Prostate gland (tissue), 2 donors: Measurements from ENCODE around the gene A1BG.

Experiments
- POLR2A ChIP-seq: fragments of 450-650 bp; IDR thresholded peaks from one replicate; pipeline ENCODE4 v1.6.1; 2016; ENCODE audit warnings: antibody characterized with exemption, mild to moderate bottlenecking
- POLR2AphosphoS5 ChIP-seq: sonication (generic); formaldehyde crosslinking; IDR thresholded peaks from one replicate; pipeline ENCODE4 v1.6.1; 2017; ENCODE audit warnings: antibody characterized with exemption
- TF ChIP-seq, protein P1 (sequence below), 4 experiments: fragments of 200-600 bp in 2 of 4; fragments of 450-650 bp in 2 of 4; sonication (generic) in 2 of 4; IDR thresholded peaks; 1 replicate in 3 of 4; 2 replicates in 1 of 4; pipeline ENCODE4 v1.5.1; 2016 to 2019; ENCODE audit warnings: antibody characterized with exemption in 4 of 4, mild to moderate bottlenecking in 2 of 4, moderate library complexity in 2 of 4

DNA sequence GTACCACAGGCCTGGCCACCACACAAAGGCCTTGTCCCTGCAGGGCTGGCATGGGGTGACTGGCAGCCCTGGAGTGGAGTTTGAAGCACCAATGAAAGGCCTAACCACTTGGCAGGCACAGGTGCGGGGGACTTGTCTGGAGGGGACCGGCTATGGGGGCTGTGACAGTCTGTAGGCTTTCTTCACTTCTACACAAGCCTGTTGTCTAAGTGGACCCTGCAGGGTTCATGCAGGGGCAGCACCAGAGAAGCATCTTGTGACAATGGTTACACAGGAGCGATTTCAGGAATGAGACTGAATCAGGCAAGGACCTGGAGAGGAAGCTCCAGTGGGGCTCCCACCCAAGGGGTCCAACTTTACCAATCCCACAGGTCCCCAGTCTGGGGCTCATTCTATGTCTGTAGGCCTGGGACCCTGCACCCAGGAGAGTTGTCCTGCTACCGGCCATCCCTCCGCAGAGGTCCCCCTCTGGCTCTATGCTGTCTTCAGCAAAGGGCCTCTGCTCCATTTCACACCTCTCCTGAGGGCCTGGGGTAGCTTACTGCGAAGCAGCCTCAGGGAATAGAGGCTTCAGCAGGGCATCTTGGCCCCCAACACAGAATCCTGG, 29.8 kb upstream of the A1BG start:
- TF ChIP-seq, protein P1, sequence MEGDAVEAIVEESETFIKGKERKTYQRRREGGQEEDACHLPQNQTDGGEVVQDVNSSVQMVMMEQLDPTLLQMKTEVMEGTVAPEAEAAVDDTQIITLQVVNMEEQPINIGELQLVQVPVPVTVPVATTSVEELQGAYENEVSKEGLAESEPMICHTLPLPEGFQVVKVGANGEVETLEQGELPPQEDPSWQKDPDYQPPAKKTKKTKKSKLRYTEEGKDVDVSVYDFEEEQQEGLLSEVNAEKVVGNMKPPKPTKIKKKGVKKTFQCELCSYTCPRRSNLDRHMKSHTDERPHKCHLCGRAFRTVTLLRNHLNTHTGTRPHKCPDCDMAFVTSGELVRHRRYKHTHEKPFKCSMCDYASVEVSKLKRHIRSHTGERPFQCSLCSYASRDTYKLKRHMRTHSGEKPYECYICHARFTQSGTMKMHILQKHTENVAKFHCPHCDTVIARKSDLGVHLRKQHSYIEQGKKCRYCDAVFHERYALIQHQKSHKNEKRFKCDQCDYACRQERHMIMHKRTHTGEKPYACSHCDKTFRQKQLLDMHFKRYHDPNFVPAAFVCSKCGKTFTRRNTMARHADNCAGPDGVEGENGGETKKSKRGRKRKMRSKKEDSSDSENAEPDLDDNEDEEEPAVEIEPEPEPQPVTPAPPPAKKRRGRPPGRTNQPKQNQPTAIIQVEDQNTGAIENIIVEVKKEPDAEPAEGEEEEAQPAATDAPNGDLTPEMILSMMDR (IDR thresholded peaks at IDR 0.05): no peak
- TF ChIP-seq POLR2A (no peak), POLR2AphosphoS5 (no peak)
